Ovary (tissue), 3 donors: Measurements from ENCODE around the gene AADACL4.

ENCODE experiments used
- CTCF ChIP-seq, 3 donors: fragments of 450-650 bp in 2 of 3; fragments of 200-600 bp in 1 of 3; IDR thresholded peaks; one replicate each; pipeline versions ENCODE4 v1.5.1 to v1.8.0; 2016 to 2022; ENCODE audit warnings: antibody characterized with exemption in 3 of 3, mild to moderate bottlenecking in 1 of 3
- EP300 ChIP-seq: sonication (generic); formaldehyde crosslinking; IDR thresholded peaks from one replicate; pipeline ENCODE4 v1.6.1; 2017; ENCODE audit warnings: antibody characterized with exemption
- POLR2A ChIP-seq: fragments of 450-650 bp; IDR thresholded peaks from one replicate; pipeline ENCODE4 v1.6.1; 2017; ENCODE audit warnings: antibody characterized with exemption, mild to moderate bottlenecking, moderate library complexity
- donor health status: DM: no; HTN: no; CAD: no.

- TF ChIP-seq CTCF (IDR thresholded peaks at IDR 0.05): no peak
- TF ChIP-seq EP300: no peak
- no peak for TF ChIP-seq POLR2A
These were observed 34.9 kb downstream of the AADACL4 start for GRCh38 chr1:12678820-12679219.
